ENCODE results near the gene EBF3. TPM values are rescaled to one million over a fixed set of nuclear protein-coding genes. Genes with fewer than 3 reads are reported as not detected.

EBF3 gene
- total RNA-seq, 4 donors from 2014 or later: 0.42 to 2.9 (median 1.3) TPM

DNA sequence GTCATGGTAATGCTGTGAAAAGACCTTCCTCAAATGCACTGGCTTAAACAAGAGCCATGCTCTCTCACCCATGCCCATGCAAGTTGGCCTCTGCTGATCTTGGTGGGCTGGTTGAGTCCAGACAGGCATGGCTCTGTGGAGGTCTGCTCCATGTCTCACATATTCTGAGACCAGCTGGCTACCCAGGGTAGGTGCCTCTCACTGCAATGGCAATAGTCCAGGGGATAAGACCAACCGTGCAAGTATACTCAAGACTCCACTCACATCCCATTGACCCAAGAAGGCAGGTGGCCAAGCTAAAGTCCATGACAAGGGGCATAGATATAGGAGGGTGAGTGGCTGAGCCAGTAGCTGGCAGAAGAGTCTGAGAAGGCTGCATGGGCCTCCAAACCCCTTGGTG, 14.2 kb upstream of the EBF3 start:
- H3K36me3 ChIP-seq: no peaks in the 10 kb centered on the region
- intact Hi-C loops (cut with DNase I): no loop called here
- no peaks in the 10 kb centered on the region for H3K4me1 ChIP-seq
- H3K4me3 ChIP-seq: no peak overlapping the region
- TF ChIP-seq, protein P1, sequence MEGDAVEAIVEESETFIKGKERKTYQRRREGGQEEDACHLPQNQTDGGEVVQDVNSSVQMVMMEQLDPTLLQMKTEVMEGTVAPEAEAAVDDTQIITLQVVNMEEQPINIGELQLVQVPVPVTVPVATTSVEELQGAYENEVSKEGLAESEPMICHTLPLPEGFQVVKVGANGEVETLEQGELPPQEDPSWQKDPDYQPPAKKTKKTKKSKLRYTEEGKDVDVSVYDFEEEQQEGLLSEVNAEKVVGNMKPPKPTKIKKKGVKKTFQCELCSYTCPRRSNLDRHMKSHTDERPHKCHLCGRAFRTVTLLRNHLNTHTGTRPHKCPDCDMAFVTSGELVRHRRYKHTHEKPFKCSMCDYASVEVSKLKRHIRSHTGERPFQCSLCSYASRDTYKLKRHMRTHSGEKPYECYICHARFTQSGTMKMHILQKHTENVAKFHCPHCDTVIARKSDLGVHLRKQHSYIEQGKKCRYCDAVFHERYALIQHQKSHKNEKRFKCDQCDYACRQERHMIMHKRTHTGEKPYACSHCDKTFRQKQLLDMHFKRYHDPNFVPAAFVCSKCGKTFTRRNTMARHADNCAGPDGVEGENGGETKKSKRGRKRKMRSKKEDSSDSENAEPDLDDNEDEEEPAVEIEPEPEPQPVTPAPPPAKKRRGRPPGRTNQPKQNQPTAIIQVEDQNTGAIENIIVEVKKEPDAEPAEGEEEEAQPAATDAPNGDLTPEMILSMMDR (IDR thresholded peaks at IDR 0.05): no peak
- no peak for TF ChIP-seq POLR2A (IDR thresholded peaks at IDR 0.05)
- no peak overlapping the region for H3K27ac ChIP-seq
- no peak for DNase-seq
- H3K9me3 ChIP-seq: peaks cover 0 to 3% (median 0%) of the 10 kb centered on the region in 3 donors
- WGBS, 2 donors: no CpG with 5 or more reads among the region's 1 CpG
- H3K27me3 ChIP-seq: peaks cover 0 to 76% (median 1%) of the 10 kb centered on the region in 4 donors

DNA sequence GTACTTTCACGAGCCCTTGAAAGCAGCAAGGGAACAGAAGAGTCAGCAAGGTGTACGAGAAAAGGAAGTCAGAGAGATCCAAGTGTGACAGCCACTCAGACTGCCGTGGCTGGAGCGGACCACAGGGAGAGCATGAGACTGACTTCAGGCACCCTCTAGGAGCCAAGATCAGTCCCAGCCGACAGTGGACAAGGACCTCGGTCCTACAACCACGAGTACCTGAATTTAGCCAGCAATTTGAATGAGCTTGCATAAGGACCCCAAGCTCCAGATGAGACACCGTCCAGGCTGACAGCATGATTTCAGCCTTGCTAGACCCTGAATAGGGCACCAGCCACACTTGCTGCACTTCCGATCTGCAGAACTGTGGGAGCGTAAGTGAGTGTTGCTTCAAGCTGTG, 13.7 kb upstream of the EBF3 start:
- Histone ChIP-seq H3K4me1 (peaks cover 0 to 3% (median 0%) of the 10 kb centered on the region in 3 donors), H3K27me3 (peaks cover 0 to 77% (median 3%) of the 10 kb centered on the region in 4 donors), H3K9me3 (no peaks in the 10 kb centered on the region), H3K27ac (no peak overlapping the region), H3K36me3 (no peaks in the 10 kb centered on the region), H3K4me3 (no peak overlapping the region)
- TF ChIP-seq, protein P1 (IDR thresholded peaks at IDR 0.05): no peak
- TF ChIP-seq POLR2A (IDR thresholded peaks at IDR 0.05): no peak
- intact Hi-C loops (cut with DNase I): no loop called here
- DNase-seq: no peak
- 67 to 80% methylated on average over 2 to 10 of the region's 10 CpGs for WGBS, 2 donors

DNA sequence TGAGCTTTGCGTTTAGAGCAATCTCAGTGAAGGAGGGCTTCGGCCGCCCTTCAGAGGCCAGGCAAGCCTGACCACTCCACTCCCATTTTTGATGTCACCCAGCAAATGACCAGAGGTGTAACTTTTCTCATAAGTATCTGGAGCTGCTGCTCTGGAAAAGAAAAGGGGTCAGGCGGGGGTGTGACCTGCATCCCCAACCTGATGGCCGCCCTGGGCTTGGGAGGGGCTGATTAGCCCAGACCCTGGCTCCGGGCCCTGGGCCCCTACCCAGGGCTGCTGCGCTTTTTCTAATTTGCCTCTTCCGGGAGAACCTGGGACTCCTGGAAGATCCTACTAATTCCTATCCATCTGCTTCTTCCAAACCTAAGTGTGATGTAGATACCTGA, 9.6 kb upstream of the EBF3 start:
- no peaks in the 10 kb centered on the region for H3K36me3 ChIP-seq
- H3K4me1 ChIP-seq: peaks cover 5 to 44% (median 20%) of the 10 kb centered on the region in 3 donors
- peaks cover 19 to 98% (median 31%) of the 10 kb centered on the region in 4 donors for H3K27me3 ChIP-seq
- H3K27ac ChIP-seq: no peak overlapping the region
- TF ChIP-seq, protein P1 (IDR thresholded peaks at IDR 0.05): no peak
- no peak for TF ChIP-seq POLR2A (IDR thresholded peaks at IDR 0.05)
- DNase-seq: no peak
- WGBS, 2 donors: 90 to 91% methylated on average over 7 of the region's 8 CpGs
- no peak overlapping the region for H3K4me3 ChIP-seq
- intact Hi-C loops (cut with DNase I): no loop called here
- no peaks in the 10 kb centered on the region for H3K9me3 ChIP-seq

DNA sequence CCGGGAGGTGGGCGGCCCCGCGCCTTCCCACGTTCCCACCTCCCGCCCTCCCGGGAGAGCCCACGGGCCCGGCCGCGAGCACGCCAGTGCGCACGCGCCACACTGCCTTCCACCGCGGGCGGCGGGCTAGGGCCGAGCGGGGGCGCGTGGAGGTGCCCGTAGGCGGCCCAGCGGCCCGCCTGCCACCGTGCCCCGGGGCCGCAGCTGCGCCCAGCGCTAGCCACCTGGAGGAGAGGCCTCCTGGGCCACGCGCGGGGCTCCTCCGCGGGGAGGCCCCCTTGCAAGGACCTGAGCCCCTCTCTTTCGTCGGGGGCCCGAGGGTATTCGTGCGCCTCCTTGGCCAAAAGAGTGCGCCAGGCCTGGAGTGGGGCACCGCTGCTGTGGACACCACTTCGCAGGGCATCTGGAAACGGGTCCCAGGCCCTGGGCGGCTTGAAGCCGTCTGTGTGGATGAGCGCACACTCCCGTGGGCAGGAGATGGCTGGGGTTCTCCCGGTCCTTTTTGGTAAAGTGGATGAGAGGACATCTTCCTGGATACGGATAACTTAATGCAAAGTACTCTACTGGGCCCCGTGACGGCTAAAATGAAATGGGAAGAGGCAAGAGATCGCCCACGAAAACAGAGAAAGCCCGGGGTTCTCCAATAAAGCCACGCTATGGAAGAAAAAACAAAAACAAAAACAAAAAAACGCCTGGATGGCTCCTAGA, 9.0 kb upstream of the EBF3 start:
- Histone ChIP-seq H3K4me3 (peak overlapping the region in 2 of 4 donors; percentile 22 to 46), H3K27ac (no peak overlapping the region), H3K27me3 (peaks cover 19 to 98% (median 34%) of the 10 kb centered on the region in 4 donors), H3K36me3 (no peaks in the 10 kb centered on the region), H3K4me1 (peaks cover 5 to 49% (median 26%) of the 10 kb centered on the region in 3 donors), H3K9me3 (no peaks in the 10 kb centered on the region)
- 58 to 66% methylated on average over 4 to 9 of the region's 59 CpGs for WGBS, 2 donors
- DNase-seq: no peak
- TF ChIP-seq, protein P1 (IDR thresholded peaks at IDR 0.05): no peak
- TF ChIP-seq POLR2A (IDR thresholded peaks at IDR 0.05): no peak
- intact Hi-C loops (cut with DNase I): no loop called here

DNA sequence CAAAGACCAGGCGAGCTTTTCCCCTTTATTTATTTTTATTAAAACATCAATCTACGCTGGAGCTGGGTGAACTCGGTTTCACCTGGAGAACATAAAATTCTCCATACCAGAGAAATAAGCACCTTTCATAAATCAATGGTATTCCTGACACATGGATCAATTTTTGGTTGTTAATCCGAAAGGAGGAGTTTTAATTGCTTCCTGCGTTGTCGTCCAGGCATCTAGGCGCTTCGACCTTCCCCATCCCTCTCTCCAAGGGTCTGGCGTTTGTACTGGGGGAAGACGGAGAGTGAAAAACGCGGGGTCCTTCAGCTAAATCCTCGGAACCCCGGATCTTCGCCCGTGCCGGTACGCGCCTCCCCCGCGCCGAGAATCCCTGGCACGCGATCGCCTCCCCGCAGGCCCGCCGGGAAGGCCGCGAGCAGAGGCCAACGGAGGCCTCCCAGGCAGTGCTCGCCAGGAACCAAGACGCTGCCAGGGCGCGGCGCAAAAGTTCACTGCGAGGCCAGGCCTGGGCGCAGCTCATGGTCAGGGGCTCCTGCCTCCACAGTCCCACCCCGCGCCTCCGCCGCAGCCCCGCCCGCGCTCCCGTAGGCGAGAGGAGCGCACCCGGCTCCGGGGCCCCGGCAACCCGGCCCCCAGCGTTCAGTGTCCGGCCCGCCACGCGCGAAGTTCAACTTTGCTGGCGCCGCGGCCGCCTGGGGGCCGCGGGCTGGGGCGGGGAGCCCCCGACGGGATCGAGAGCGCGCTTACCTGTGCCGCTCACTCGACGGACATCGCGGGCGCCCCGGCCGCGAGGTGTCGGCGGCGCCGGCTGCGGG, 8.3 kb upstream of the EBF3 start:
- no peaks in the 10 kb centered on the region for H3K36me3 ChIP-seq
- peaks cover 5 to 57% (median 29%) of the 10 kb centered on the region in 3 donors for H3K4me1 ChIP-seq
- no peak for DNase-seq
- no peak overlapping the region for H3K27ac ChIP-seq
- intact Hi-C loops (cut with DNase I): no loop called here
- H3K27me3 ChIP-seq: peaks cover 19 to 98% (median 38%) of the 10 kb centered on the region in 4 donors
- H3K4me3 ChIP-seq: peak overlapping the region in 2 of 4 donors; percentile 22 to 46
- H3K9me3 ChIP-seq: no peaks in the 10 kb centered on the region
- WGBS, 2 donors: 5 to 9% methylated on average over 11 to 13 of the region's 84 CpGs
- TF ChIP-seq, protein P1 (IDR thresholded peaks at IDR 0.05): no peak
- TF ChIP-seq POLR2A (IDR thresholded peaks at IDR 0.05): no peak
